ENCODE data around the gene FAM163A. TPM values are rescaled to one million over a fixed set of nuclear protein-coding genes. Genes with fewer than 3 reads are reported as not detected.

Gene FAM163A
- total RNA-seq, 1 experiment from 2014 or later, result not detected

GRCh38 chr1:179825206-179825605 lies 82.1 kb downstream of the FAM163A start:
- Mint-ChIP-seq H3K4me1 (ENCODE audit: low read depth, unreplicated experiment) (peaks cover 6% of the 10 kb centered on the region), H3K27ac (ENCODE audit: unreplicated experiment) (no peak overlapping the region), H3K9me3 (ENCODE audit: unreplicated experiment) (no peaks in the 10 kb centered on the region), H3K4me3 (ENCODE audit: unreplicated experiment) (no peak overlapping the region), H3K36me3 (ENCODE audit: insufficient read depth, unreplicated experiment) (no peaks in the 10 kb centered on the region), H3K27me3 (ENCODE audit: insufficient read depth, unreplicated experiment) (no peaks in the 10 kb centered on the region)
- H3K4me3 ChIP-seq (ENCODE audit: low read depth, low read length), result no peak overlapping the region
- CTCF ChIA-PET, result interaction anchor here (2.3 kb wide), 1 partner anchor 11 kb away, joined by 14 read pairs; no protein-coding TSS in a partner anchor
- POLR2A ChIA-PET, result no interaction called here
- H3K4me1 ChIP-seq, result no peaks in the 10 kb centered on the region
- no peaks in the 10 kb centered on the region for H3K36me3 ChIP-seq (ENCODE audit: control insufficient read depth, insufficient read depth, low read length)
- no peaks in the 10 kb centered on the region for H3K9me3 ChIP-seq
- TF ChIP-seq CTCF (IDR thresholded peaks at IDR 0.05; ENCODE audit: insufficient read depth in 1 of 2, low read depth in 1 of 2, low read length in 1 of 2, severe bottlenecking in 1 of 2, unreplicated experiment in 1 of 2), result no peak
- H3K27me3 ChIP-seq (replicated peaks; ENCODE audit: control insufficient read depth, insufficient read depth, low read length), result no peaks in the 10 kb centered on the region
- intact Hi-C loops (cut with micrococcal nuclease; ENCODE audit: unreplicated experiment), result no loop called here
- no TSS peak for BruUV-seq (replicated peaks)
- DNase-seq, result no peak

GRCh38 chr1:179825798-179826460 lies 82.8 kb downstream of the FAM163A start:
- no peaks in the 10 kb centered on the region for H3K27me3 Mint-ChIP-seq (ENCODE audit: insufficient read depth, unreplicated experiment)

GRCh38 chr1:179826626-179827280 lies 83.7 kb downstream of the FAM163A start:
- Mint-ChIP-seq H3K27me3 (ENCODE audit: insufficient read depth, unreplicated experiment) (no peaks in the 10 kb centered on the region), H3K9me3 (ENCODE audit: unreplicated experiment) (no peaks in the 10 kb centered on the region), H3K4me1 (ENCODE audit: low read depth, unreplicated experiment) (peaks cover 6% of the 10 kb centered on the region), H3K36me3 (ENCODE audit: insufficient read depth, unreplicated experiment) (no peaks in the 10 kb centered on the region), H3K4me3 (ENCODE audit: unreplicated experiment) (no peak overlapping the region), H3K27ac (ENCODE audit: unreplicated experiment) (no peak overlapping the region)
- Histone ChIP-seq H3K9me3 (no peaks in the 10 kb centered on the region), H3K4me3 (ENCODE audit: low read depth, low read length) (no peak overlapping the region), H3K36me3 (ENCODE audit: control insufficient read depth, insufficient read depth, low read length) (no peaks in the 10 kb centered on the region), H3K4me1 (no peaks in the 10 kb centered on the region), H3K27me3 (replicated peaks; ENCODE audit: control insufficient read depth, insufficient read depth, low read length) (no peaks in the 10 kb centered on the region)
- ChIA-PET POLR2A (no interaction called here), CTCF (no interaction called here)
- no peak for TF ChIP-seq CTCF (IDR thresholded peaks at IDR 0.05; ENCODE audit: insufficient read depth in 1 of 2, low read depth in 1 of 2, low read length in 1 of 2, severe bottlenecking in 1 of 2, unreplicated experiment in 1 of 2)
- DNase-seq, result no peak
- intact Hi-C loops (cut with micrococcal nuclease; ENCODE audit: unreplicated experiment), result no loop called here
- BruUV-seq (replicated peaks), result no TSS peak

More at GRCh38 chr1:179825798-179826460, 82.8 kb downstream of the FAM163A start:
- CTCF ChIA-PET, result no interaction called here
- TF ChIP-seq CTCF (IDR thresholded peaks at IDR 0.05; ENCODE audit: insufficient read depth in 1 of 2, low read depth in 1 of 2, low read length in 1 of 2, severe bottlenecking in 1 of 2, unreplicated experiment in 1 of 2), result no peak
- Mint-ChIP-seq H3K9me3 (ENCODE audit: unreplicated experiment) (no peaks in the 10 kb centered on the region), H3K4me3 (ENCODE audit: unreplicated experiment) (no peak overlapping the region), H3K4me1 (ENCODE audit: low read depth, unreplicated experiment) (peaks cover 6% of the 10 kb centered on the region), H3K36me3 (ENCODE audit: insufficient read depth, unreplicated experiment) (no peaks in the 10 kb centered on the region), H3K27ac (ENCODE audit: unreplicated experiment) (no peak overlapping the region)
- POLR2A ChIA-PET, result no interaction called here
- DNase-seq, result no peak
- Histone ChIP-seq H3K27me3 (replicated peaks; ENCODE audit: control insufficient read depth, insufficient read depth, low read length) (no peaks in the 10 kb centered on the region), H3K36me3 (ENCODE audit: control insufficient read depth, insufficient read depth, low read length) (no peaks in the 10 kb centered on the region), H3K4me1 (no peaks in the 10 kb centered on the region), H3K9me3 (no peaks in the 10 kb centered on the region), H3K4me3 (ENCODE audit: low read depth, low read length) (no peak overlapping the region)
- no TSS peak for BruUV-seq (replicated peaks)
- intact Hi-C loops (cut with micrococcal nuclease; ENCODE audit: unreplicated experiment), result no loop called here
